ENCODE measurements around the gene B3GALT2.

- TF ChIP-seq CTCF (IDR thresholded peaks at IDR 0.05) (no peak), POLR2A (IDR thresholded peaks at IDR 0.05) (no peak)
Observed at GRCh38 chr1:193211539-193211938, 25.1 kb upstream of the B3GALT2 start.

Data from lower leg skin (tissue), 3 donors.